SJCRH30 (cell line): Measurements from ENCODE around the gene ZNF175. TPM values are rescaled to one million over a fixed set of nuclear protein-coding genes. Genes with fewer than 3 reads are reported as not detected.
A peak's percentile ranks its signal among the peaks of the same experiment; 100 is the strongest.

Experiments used
- DNase-seq, 2 experiments: peaks; one replicate each; pipeline ENCODE4 v3.0.0-alpha.2; 2015 to 2020
- H3K27ac ChIP-seq: fragments of 250-450 bp; sonication (Bioruptor Pico); 2 replicates; pipeline ENCODE4 v1.5.1; 2020; ENCODE audit warnings: mild to moderate bottlenecking, moderate library complexity
- H3K27me3 ChIP-seq: fragments of 250-450 bp; sonication (Bioruptor Pico); 2 replicates; pipeline ENCODE4 v1.5.1; 2020; ENCODE audit warnings: mild to moderate bottlenecking, moderate library complexity
- H3K36me3 ChIP-seq: fragments of 250-450 bp; sonication (Bioruptor Pico); 2 replicates; pipeline ENCODE4 v1.5.1; 2020; ENCODE audit warnings: mild to moderate bottlenecking, moderate library complexity
- H3K4me1 ChIP-seq: fragments of 250-450 bp; sonication (Bioruptor Pico); 2 replicates; pipeline ENCODE4 v1.5.1; 2020; ENCODE audit warnings: mild to moderate bottlenecking, moderate library complexity
- H3K4me3 ChIP-seq: fragments of 250-450 bp; sonication (Bioruptor Pico); 2 replicates; pipeline ENCODE4 v1.5.1; 2020; ENCODE audit warnings: mild to moderate bottlenecking, moderate library complexity
- H3K9me3 ChIP-seq: fragments of 250-450 bp; sonication (Bioruptor Pico); replicated peaks from 2 replicates; pipeline ENCODE4 v1.5.1; 2020; ENCODE audit warnings: mild to moderate bottlenecking, moderate library complexity
- total RNA-seq: library from RNA; depleted of rRNA; stranded (reverse); fragments of >200 nt; shearing (Covaris generic); gene quantifications from 2 replicates; pipeline ENCODE4 v1.2.3, GENCODE V29; 2014; rRNA removed

Gene ZNF175
- 4.4 and 4.7 TPM in 2 replicates for total RNA-seq

DNA sequence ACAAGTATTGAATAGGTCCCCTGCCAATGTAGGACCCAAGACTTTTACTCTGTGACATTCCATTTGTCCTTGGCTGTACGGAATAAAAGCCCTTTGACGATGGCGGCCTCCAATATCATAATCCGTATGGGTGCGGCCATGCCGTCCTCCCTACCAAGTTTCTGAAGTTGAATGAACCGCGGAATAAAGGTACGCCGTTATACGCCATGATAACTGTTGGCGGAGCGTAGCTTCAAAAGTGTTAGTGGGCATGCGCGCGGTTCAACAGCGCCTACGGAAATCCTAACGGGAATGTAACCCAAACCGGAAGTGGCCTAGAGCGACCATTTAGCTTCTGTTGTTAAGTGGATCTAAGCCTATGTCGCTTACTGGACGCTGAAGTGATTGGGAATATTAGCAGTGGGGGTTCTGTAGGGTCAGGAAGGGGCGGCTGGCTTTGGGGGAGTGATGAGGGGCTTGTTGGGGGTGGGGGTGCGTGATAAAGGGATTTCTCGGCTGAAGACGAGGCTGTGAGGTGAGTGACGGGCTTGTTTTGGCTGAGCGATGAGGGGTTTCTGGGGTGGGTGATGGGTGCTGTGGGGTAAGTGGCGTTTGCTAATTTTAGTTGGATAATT, at the start of gene ZNF175:
Gene ZNF175, plus strand, starts transcription at position 322 of the 614 bp plus-strand sequence. CDS start 2,047 bp downstream, outside the sequence.
- H3K4me3 ChIP-seq: peak within 1 kb of the TSS; percentile 59
- no peaks in the 10 kb centered on the region for H3K9me3 ChIP-seq
- H3K27ac ChIP-seq: peak within 1 kb of the TSS; percentile 8; the same call in 1 of the 2 replicates
- H3K36me3 ChIP-seq: peaks cover 3% of the 10 kb centered on the region; the same call in 1 of the 2 replicates
- H3K27me3 ChIP-seq: no peaks in the 10 kb centered on the region
- DNase-seq: peak; percentile 92 to 98
- no peaks in the 10 kb centered on the region for H3K4me1 ChIP-seq

DNA sequence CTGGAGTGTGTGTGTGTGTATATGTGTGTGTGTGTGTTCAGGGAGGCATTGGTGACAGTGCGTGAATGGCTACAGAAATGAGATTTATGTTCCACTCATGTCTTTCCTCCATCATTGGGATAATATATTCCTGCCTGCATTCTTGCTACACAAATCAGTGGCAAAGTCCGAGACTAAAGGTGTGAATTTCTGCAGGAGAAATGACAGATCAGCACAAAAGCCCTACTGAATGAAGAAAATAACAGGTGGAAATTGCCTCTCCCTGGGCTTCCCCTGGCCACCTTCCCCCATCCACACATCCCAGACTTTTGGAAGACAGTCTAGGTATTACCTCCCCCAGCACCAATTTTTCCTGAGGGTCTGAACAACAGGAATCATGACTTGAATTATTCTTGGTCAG, 49.7 kb upstream of the ZNF175 start:
- Histone ChIP-seq H3K27me3 (0 out of 2 replicates have a peak, but pooled peaks cover 3% of the 10 kb centered on the region), H3K4me3 (no peak overlapping the region), H3K27ac (no peak overlapping the region), H3K36me3 (no peaks in the 10 kb centered on the region), H3K9me3 (no peaks in the 10 kb centered on the region; the same call in 1 of the 2 replicates), H3K4me1 (peaks cover 5% of the 10 kb centered on the region)
- no peak for DNase-seq

DNA sequence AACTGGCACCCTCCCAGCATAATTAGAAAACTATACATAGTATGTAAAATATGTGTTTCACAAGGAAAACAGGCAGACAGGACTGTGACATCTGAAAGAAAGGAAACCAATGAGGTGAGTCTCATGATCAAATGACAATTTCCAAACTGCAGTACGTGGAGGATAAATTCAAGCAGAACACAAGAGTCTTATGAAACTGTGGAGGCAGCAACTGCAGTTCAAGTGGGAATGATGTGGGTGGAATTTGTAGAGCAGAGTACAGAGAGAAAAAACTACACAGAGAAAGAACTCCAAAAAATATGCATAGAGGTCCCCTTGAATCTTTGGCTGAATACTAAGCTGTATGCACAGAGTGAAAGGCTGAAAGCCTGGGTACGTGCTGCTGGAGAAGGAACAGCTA, 49.3 kb upstream of the ZNF175 start:
- no peak for DNase-seq
- H3K4me3 ChIP-seq: no peak overlapping the region

DNA sequence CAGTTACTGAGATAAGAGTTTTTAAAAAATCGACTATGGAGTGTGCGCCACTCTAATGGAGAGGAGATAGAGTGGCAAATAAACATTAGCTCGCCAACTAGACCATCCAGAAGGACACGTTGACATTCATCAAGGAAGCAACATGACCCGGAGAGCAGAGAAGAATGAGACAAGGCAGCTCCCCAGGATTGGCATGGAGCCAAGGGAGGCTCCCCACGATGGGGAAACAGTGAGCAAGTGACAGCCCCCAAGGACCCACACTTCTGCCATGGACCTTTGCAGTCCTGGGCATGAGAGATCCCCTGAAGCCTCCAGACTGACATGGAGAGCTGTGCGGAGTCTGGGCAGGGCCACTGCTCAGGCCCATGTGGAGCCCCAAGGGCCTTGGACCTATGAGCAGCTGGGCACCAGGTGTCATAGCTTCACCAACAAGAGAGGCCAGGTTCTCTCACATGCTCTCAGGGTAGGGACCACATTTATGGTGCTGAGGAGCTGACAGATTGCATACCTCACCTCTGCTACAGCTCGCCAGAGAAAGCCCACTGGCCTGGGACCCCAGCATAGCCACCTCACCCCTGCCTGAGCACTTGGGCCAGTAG, 46.3 kb upstream of the ZNF175 start:
- H3K36me3 ChIP-seq: no peaks in the 10 kb centered on the region
- H3K27me3 ChIP-seq: no peaks in the 10 kb centered on the region
- DNase-seq: peak in 1 of 2 experiments; percentile 3
- peaks cover 6% of the 10 kb centered on the region for H3K4me1 ChIP-seq
- H3K9me3 ChIP-seq: no peaks in the 10 kb centered on the region; the same call in 1 of the 2 replicates
- no peak overlapping the region for H3K4me3 ChIP-seq
- H3K27ac ChIP-seq: no peak overlapping the region

More for the DNA sequence above, 49.3 kb upstream of the ZNF175 start:
- peaks cover 6% of the 10 kb centered on the region for H3K4me1 ChIP-seq
- 0 out of 2 replicates have a peak, but pooled peaks cover 3% of the 10 kb centered on the region for H3K27me3 ChIP-seq
- no peaks in the 10 kb centered on the region for H3K36me3 ChIP-seq
- H3K9me3 ChIP-seq: no peaks in the 10 kb centered on the region; the same call in 1 of the 2 replicates
- no peak overlapping the region for H3K27ac ChIP-seq

DNA sequence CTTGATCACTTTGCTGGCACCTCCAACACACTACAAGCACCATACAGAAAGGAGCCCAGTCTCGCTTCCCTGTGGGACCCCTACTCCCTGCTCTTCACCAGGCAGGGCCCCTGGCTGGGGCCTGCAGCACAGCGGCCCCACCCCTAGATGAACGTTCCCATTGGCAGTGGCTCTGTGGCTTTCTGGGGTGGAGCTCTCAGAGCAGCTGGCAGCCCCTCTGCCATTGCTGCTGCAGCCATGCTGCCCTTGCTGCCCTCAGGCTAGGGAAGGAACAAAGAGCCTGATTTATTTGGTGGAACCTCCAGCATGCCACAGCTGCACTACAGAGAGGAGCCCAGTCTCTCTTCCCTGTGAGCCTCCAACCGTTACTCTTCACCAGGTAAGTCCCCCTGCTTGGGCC, 45.4 kb upstream of the ZNF175 start:
- Histone ChIP-seq H3K27ac (peak overlapping the region; percentile 34), H3K27me3 (no peaks in the 10 kb centered on the region), H3K9me3 (no peaks in the 10 kb centered on the region; the same call in 1 of the 2 replicates), H3K36me3 (no peaks in the 10 kb centered on the region), H3K4me1 (peaks cover 6% of the 10 kb centered on the region), H3K4me3 (no peak overlapping the region)
- peak; percentile 75 to 81 for DNase-seq

DNA sequence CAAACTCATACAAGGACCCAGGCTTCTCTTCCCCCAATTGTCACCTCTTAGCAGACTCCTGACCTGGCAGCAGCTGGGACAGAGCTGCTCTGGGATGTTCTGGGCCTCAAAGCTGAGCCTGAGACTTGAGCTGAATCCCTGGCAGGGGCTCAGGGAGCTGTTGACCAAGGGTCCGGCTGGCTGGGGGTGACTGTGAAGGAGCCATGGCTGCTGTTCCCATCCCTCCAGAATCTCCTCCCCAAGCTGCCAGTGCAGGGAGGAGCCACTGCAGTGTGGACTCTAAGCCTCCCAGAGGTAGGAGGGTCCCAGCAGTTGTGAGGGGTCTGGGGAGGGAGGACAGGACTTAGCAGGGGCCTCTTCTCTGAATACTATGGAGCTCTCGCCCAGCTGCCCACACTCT, 41.8 kb upstream of the ZNF175 start:
- Histone ChIP-seq H3K27ac (no peak overlapping the region), H3K4me3 (no peak overlapping the region), H3K9me3 (no peaks in the 10 kb centered on the region; the same call in 1 of the 2 replicates), H3K4me1 (peaks cover 6% of the 10 kb centered on the region), H3K36me3 (no peaks in the 10 kb centered on the region), H3K27me3 (no peaks in the 10 kb centered on the region)
- no peak for DNase-seq

DNA sequence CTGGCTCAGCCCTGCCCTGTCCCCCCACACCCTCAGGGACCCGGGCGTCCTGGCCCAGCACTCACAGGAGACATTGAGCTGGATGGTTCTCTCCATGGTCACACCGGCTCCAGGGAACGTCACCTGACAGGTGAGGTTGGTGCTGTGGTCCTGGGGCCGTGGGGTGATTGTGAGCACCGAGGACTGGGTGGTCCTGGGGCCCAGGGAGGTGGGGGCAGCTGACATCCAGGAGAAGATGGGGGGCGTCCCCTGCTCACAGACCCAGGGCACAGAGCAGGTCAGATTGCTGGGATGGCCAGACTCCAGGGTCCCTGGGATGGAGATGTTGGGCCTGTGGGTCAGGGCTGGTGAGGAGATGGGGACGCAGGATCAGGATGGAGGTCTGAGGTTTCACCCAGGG, 40.5 kb upstream of the ZNF175 start:
- Histone ChIP-seq H3K36me3 (no peaks in the 10 kb centered on the region), H3K4me3 (no peak overlapping the region), H3K9me3 (no peaks in the 10 kb centered on the region), H3K27ac (no peak overlapping the region), H3K27me3 (no peaks in the 10 kb centered on the region), H3K4me1 (peaks cover 6% of the 10 kb centered on the region)
- DNase-seq: no peak

DNA sequence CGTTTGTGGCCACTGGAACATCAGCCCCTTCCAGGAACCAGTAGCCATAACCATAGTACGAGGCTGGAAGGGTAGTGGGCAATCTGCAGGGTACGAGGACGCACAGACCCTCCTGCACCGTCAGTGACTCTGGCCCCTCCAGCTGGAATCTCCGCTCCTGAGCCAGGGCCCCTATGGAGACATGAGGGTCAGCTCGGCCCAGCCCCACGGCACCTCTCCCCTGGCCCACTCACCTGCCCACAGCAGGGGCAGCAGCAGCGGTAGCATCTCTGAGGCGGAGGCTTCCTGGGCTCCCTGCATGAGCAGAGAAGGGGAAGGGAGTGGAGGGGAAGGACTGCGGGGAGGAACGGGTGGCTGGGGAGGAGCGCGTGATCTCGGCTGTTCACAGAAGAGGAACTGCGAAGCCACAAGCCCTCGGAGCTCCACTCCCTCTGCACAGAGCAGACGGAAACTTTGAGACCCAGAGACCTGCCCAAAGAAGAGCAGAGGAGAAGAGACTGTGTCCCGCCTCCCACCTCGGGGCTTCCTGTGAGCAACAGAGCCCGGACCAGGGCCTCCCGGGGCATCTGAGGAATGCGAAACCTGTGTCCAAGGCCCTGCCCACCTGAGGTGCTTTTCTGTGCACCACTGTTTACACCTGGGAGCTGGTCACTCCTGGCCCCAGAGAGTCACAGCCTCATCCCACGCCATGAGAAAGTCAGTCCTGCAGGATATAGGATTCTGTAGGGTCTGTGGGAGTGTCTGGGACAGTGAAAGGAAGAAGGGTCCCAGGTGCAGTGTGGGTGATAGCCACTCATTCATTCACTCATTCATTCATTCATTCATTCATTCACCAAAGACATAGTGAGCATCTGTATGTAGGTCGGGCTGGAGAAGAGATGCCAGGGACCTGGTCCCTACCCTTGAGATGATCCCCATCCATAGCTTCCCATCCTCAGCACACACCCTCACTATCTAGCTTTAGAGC, 39.5 kb upstream of the ZNF175 start, which contains the start of gene SIGLEC6:
Gene SIGLEC6, minus strand, starts transcription at position 322 of the 967 bp plus-strand sequence. Its CDS starts 22 bp downstream, at position 300.
- Histone ChIP-seq H3K4me1 (no peaks in the 10 kb centered on the region), H3K36me3 (no peaks in the 10 kb centered on the region), H3K27ac (no peak within 1 kb of the TSS), H3K9me3 (no peaks in the 10 kb centered on the region), H3K4me3 (no peak within 1 kb of the TSS), H3K27me3 (no peaks in the 10 kb centered on the region)
- no peak for DNase-seq

DNA sequence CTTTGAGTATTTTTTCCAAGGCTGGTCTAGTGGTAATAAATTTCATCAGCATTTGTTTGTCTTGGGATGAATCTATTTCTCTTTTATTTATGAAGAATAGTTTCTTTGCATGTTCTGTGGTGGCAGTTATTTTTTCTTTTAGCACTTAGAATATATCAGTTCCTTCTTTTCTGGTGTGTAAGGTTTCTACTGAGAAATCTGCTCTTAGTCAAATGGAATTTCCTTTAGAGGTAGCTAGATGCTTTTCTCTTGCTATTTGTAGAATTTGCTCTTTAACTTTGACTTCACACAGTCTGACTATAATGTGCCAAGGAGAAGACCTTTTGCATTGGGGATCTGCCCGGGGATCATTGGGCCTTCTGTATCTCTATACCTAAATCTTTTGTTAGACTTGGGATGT, 35.5 kb upstream of the ZNF175 start:
- H3K9me3 ChIP-seq: no peaks in the 10 kb centered on the region
- no peak overlapping the region for H3K27ac ChIP-seq
- no peaks in the 10 kb centered on the region for H3K27me3 ChIP-seq
- H3K4me3 ChIP-seq: no peak overlapping the region
- H3K36me3 ChIP-seq: no peaks in the 10 kb centered on the region
- DNase-seq: no peak
- H3K4me1 ChIP-seq: no peaks in the 10 kb centered on the region

DNA sequence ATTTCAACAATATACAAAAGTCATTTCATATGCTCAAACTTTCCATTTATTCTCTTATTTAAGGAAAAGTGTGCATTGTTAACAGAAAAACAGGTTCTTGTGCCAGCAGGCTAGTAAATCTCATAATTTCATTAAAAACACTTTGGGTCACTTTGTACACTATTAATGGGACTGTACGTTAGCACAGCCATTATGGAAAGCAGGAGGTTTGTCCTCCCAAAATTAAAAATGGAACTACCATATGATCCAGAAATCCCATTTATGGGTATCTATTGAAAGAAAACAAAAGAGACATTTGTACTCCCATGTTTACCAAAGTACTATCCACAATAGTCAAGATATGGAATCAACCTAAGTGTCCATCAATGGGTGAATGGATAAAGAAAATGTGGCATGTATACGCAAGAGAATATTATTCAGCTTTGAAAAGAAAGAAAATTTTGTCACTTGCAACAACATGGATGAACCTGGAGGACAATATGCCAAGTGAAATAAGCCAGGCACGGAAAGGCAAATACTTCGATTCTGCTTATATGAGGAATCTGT, 31.2 kb upstream of the ZNF175 start:
- H3K36me3 ChIP-seq: no peaks in the 10 kb centered on the region
- no peak overlapping the region for H3K27ac ChIP-seq
- no peak overlapping the region for H3K4me3 ChIP-seq
- no peaks in the 10 kb centered on the region for H3K9me3 ChIP-seq
- DNase-seq: no peak
- no peaks in the 10 kb centered on the region for H3K27me3 ChIP-seq
- no peaks in the 10 kb centered on the region for H3K4me1 ChIP-seq

DNA sequence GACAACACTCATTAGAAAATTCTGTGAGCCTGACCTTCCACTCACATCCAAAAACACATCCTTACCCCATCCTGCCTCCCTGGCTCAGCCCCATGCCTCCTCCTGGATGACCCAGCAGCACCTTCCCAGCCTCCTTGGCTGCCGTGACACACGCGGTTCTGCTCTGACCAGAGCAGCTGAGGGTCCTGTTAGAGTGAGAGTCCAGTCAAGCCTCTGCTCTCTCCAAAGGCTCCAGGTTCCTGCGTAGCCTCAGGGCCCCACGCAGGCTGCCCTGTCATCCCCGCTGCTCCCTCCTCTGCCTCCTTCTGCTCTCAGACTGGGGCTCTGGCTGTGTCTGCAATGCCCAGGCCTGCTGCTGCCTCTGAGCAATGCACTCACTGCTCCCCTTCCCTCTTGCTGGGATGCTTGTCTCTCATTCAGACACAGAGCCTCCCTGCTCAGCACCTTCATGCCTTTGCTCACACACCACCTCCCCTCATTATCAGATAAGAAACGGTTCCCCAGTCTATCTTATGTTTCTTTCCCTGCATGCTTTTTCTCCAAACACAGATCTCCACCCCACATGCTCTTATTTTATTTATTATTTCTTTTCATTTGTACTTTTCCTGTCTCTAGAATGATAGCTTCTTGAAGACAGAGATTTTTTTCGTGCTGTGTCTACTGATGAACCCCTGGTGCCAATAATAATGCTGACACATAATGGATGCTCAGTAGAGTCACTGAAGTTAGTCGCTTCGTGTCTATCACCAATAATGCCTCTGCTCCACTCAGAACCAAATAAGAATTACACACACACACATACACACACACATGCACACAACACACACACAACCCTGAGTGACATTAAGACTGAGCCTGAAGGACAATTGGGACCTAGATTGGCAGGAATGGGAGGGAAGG, 29.4 kb upstream of the ZNF175 start:
- no peaks in the 10 kb centered on the region for H3K27me3 ChIP-seq
- H3K4me3 ChIP-seq: no peak overlapping the region
- H3K27ac ChIP-seq: no peak overlapping the region
- DNase-seq: no peak
- H3K9me3 ChIP-seq: no peaks in the 10 kb centered on the region
- no peaks in the 10 kb centered on the region for H3K36me3 ChIP-seq
- H3K4me1 ChIP-seq: no peaks in the 10 kb centered on the region

DNA sequence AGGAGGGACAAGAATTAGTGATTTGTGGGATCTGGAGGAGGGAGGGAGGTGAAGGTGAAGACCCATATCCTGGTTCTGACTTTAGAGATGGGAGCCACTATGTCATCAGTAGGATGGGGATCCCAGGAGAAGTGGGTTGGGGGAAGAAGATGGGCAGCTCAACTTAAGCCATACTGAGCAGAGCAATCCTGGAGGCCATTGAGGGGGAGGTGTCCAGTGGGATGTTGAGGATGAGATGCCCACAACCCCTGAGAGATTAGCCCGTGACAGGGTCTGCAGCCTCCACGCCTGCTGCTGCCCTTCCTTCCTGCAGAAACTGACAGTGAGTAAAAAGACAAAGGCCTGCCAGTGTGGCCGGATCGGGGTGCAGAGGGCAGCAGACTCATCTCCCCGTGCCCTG, 28.4 kb upstream of the ZNF175 start:
- H3K4me1 ChIP-seq: no peaks in the 10 kb centered on the region
- no peak for DNase-seq
- no peaks in the 10 kb centered on the region for H3K9me3 ChIP-seq
- H3K27me3 ChIP-seq: no peaks in the 10 kb centered on the region
- no peak overlapping the region for H3K27ac ChIP-seq
- no peak overlapping the region for H3K4me3 ChIP-seq
- no peaks in the 10 kb centered on the region for H3K36me3 ChIP-seq

DNA sequence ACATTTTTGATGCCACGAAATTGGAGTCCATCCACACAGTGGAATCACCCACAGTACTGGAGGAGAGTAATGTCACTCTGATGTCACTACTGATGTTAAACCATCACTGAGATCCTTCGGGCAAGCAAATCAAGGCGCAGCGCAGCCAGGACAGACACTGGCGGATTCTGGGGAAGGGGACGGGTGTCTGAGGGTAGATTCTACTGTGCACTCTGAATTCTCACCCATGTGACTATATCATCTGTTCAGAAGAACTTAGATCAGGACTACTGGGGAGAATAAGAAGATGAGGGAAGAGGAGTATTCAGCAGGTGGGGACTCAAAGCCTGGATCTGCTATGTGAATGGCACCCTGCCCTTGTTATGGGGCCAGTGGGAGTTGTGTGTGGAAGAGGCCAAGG, 27.0 kb upstream of the ZNF175 start:
- DNase-seq: no peak
- no peak overlapping the region for H3K27ac ChIP-seq
- no peaks in the 10 kb centered on the region for H3K9me3 ChIP-seq
- no peaks in the 10 kb centered on the region for H3K4me1 ChIP-seq
- H3K27me3 ChIP-seq: no peaks in the 10 kb centered on the region
- no peak overlapping the region for H3K4me3 ChIP-seq
- no peaks in the 10 kb centered on the region for H3K36me3 ChIP-seq
